ENCODE measurements around the gene DOCK1. TPM values are rescaled to one million over a fixed set of nuclear protein-coding genes. Genes with fewer than 3 reads are reported as not detected.
"Not testable (repeated sequence)": the region's sequence is repeated elsewhere in the genome, so short reads cannot be mapped to it uniquely, and the experiment has no call there.

Gene DOCK1
- total RNA-seq, 1 donor from 2014 or later = 16.8 TPM

DNA sequence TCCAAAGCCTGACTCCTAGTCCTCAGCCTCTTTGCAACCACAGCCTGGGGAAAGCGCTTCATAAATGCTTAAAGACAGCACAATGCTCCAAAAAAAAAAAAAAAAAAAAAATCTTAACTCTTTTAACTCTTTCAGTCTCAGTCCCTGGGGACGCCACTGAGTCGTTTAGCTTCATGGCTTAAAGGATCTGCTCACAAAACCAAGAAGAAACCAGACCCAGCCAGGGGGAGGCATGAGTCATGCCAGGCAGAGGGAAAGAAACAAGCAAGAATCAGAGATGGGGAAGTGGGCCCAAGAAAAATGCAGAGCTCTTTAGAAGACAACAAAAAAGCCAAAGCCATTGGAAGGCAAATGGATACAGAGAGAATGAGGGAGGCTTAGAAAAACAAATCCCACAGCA, 32.5 kb upstream of the DOCK1 start:
- no peak overlapping the region for H3K27ac ChIP-seq (replicated peaks)
- TF ChIP-seq, protein P1, sequence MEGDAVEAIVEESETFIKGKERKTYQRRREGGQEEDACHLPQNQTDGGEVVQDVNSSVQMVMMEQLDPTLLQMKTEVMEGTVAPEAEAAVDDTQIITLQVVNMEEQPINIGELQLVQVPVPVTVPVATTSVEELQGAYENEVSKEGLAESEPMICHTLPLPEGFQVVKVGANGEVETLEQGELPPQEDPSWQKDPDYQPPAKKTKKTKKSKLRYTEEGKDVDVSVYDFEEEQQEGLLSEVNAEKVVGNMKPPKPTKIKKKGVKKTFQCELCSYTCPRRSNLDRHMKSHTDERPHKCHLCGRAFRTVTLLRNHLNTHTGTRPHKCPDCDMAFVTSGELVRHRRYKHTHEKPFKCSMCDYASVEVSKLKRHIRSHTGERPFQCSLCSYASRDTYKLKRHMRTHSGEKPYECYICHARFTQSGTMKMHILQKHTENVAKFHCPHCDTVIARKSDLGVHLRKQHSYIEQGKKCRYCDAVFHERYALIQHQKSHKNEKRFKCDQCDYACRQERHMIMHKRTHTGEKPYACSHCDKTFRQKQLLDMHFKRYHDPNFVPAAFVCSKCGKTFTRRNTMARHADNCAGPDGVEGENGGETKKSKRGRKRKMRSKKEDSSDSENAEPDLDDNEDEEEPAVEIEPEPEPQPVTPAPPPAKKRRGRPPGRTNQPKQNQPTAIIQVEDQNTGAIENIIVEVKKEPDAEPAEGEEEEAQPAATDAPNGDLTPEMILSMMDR (IDR thresholded peaks at IDR 0.05; ENCODE audit: borderline replicate concordance) = no peak
- peaks cover 57% of the 10 kb centered on the region for H3K27me3 ChIP-seq (ENCODE audit: low read depth)
- H3K9me3 ChIP-seq (replicated peaks) = no peaks in the 10 kb centered on the region
- no peaks in the 10 kb centered on the region for H3K4me1 ChIP-seq
- intact Hi-C loops (cut with micrococcal nuclease) = no loop called here
- no peak overlapping the region for H3K4me3 ChIP-seq
- DNase-seq = no peak
- H3K36me3 ChIP-seq = no peaks in the 10 kb centered on the region

DNA sequence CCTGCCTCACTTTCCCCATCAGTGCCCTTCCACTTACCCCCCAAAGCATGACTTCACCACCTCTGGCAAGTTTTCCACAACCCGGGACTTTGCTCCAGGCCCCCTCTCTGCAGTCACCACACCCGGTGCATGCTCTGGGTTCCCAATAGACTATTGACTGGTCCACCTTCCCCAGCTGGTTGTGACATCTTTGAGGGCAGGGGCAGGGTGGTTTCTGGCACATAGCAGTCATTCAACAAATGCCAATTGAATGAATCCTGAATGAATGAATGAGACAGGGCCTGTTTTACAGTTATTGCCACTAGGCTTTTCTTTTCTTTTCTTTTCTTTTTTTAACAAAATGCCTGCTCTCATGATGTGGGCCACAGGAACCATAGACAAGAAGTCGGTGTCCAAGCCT, 28.8 kb upstream of the DOCK1 start:
- DNase-seq = no peak
- no peaks in the 10 kb centered on the region for H3K36me3 ChIP-seq
- TF ChIP-seq, protein P1 (IDR thresholded peaks at IDR 0.05; ENCODE audit: borderline replicate concordance) = no peak
- H3K27me3 ChIP-seq (ENCODE audit: low read depth) = peaks cover 73% of the 10 kb centered on the region
- H3K4me1 ChIP-seq = no peaks in the 10 kb centered on the region
- no peak overlapping the region for H3K27ac ChIP-seq (replicated peaks)
- no peaks in the 10 kb centered on the region for H3K9me3 ChIP-seq (replicated peaks)
- H3K4me3 ChIP-seq = no peak overlapping the region
- intact Hi-C loops (cut with micrococcal nuclease) = no loop called here

DNA sequence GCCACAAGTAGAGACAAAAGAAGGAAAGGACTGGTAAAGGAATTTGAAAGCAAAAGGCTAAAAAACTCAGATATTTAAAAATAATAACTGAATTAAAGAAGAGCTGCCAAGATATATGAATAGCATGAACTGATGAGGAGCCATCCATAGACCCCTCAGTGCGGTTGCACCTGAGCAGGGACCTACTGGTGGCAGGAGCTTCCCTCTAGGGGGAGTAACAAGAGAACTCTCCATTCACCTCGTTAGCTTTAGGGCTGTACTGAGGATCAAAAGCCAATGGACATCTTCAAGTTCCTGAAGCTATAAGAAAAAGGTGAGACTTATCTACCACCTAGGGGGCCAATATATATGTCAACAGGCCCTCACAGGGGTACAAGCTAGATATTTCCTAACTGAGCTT, 27.8 kb upstream of the DOCK1 start:
- Histone ChIP-seq H3K36me3 (no peaks in the 10 kb centered on the region), H3K4me3 (no peak overlapping the region), H3K27me3 (ENCODE audit: low read depth) (peaks cover 80% of the 10 kb centered on the region), H3K27ac (replicated peaks) (no peak overlapping the region), H3K9me3 (replicated peaks) (no peaks in the 10 kb centered on the region), H3K4me1 (no peaks in the 10 kb centered on the region)
- TF ChIP-seq, protein P1 (IDR thresholded peaks at IDR 0.05; ENCODE audit: borderline replicate concordance) = no peak
- intact Hi-C loops (cut with micrococcal nuclease) = no loop called here
- no peak for DNase-seq

DNA sequence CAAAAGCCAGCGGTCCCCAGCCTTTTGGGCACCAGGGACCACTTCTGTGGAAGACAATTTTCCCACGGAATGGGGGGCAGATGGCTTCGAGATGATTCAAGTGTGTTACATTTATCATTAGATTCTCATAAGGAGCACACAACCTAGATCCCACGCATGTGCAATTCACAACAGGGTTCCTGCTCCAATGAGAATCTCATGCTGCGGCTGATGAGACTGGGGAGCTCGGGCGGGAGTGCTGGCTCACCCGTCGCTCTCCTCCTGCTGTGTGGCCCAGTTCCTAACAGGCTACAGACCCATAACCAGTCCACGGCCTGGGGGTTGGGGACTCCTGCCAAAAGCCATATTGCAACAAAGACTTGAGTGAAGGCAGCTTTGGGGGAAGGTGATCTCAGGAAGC, 26.6 kb upstream of the DOCK1 start:
- DNase-seq = no peak
- TF ChIP-seq, protein P1 (IDR thresholded peaks at IDR 0.05; ENCODE audit: borderline replicate concordance) = no peak
- Histone ChIP-seq H3K36me3 (no peaks in the 10 kb centered on the region), H3K4me3 (no peak overlapping the region), H3K27me3 (ENCODE audit: low read depth) (peaks cover 78% of the 10 kb centered on the region), H3K27ac (replicated peaks) (no peak overlapping the region), H3K4me1 (no peaks in the 10 kb centered on the region), H3K9me3 (replicated peaks) (no peaks in the 10 kb centered on the region)
- intact Hi-C loops (cut with micrococcal nuclease) = no loop called here

DNA sequence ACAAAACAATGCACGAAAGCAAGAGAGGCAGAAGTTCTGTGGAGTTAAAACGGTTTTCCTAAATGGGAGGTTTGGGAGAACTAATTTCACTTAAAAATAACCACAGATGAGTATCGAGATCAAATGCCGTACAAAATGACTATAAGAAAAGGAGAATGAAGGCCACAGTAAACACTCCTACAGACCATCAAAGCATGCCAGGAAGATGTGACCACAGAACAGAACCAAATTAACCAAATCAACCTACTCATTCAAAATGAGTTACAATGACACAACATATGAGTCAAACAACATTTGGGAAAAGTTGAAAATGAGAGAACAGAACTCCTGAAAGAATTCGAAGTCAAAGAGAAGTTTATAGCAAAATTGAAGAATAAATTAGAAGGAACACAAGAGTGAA, 24.3 kb upstream of the DOCK1 start:
- intact Hi-C loops (cut with micrococcal nuclease) = no loop called here
- Histone ChIP-seq H3K27ac (replicated peaks) (no peak overlapping the region), H3K9me3 (replicated peaks) (no peaks in the 10 kb centered on the region), H3K4me1 (no peaks in the 10 kb centered on the region), H3K36me3 (no peaks in the 10 kb centered on the region), H3K4me3 (no peak overlapping the region), H3K27me3 (ENCODE audit: low read depth) (peaks cover 57% of the 10 kb centered on the region)
- DNase-seq = no peak
- TF ChIP-seq, protein P1 (IDR thresholded peaks at IDR 0.05; ENCODE audit: borderline replicate concordance) = no peak

DNA sequence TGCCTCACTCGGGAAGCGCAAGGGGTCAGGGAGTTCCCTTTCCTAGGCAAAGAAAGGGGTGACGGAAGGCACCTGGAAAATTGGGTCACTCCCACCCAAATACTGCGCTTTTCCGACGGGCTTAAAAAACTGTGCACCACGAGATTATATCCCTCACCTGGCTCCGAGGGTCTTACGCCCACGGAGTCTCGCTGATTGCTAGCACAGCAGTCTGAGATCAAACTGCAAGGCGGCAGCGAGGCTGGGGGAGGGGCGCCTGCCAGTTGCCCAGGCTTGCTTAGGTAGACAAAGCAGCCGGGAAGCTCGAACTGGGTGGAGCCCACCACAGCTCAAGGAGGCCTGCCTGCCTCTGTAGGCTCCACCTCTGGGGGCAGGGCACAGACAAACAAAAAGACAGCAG, 23.2 kb upstream of the DOCK1 start:
- H3K36me3 ChIP-seq; H3K27ac ChIP-seq (replicated peaks); H3K9me3 ChIP-seq (replicated peaks); H3K4me3 ChIP-seq; DNase-seq; intact Hi-C loops (cut with micrococcal nuclease); H3K4me1 ChIP-seq: not testable (repeated sequence)
- H3K27me3 ChIP-seq (ENCODE audit: low read depth) = peaks cover 47% of the 10 kb centered on the region

DNA sequence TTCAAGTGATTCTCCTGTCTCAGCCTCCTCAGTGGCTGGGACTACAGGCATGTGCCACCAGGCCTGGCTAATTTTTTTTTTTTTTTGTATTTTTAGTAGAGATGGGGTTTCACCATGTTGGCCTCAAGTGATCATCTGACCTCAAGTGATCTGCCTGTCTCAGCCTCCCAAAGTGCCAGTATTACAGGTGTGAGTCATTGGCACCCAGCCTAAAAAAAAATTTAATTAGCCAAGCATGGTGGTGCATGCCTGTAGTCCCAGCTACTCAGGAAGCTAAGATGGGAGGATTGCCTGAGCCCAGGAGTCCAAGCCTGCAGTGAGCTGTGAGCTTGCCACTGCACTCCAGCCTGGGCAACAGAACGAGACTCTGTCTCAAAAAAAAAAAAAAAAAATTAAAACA, 16.8 kb upstream of the DOCK1 start:
- H3K36me3 ChIP-seq; H3K4me1 ChIP-seq; H3K27ac ChIP-seq (replicated peaks); H3K27me3 ChIP-seq (ENCODE audit: low read depth); H3K4me3 ChIP-seq; H3K9me3 ChIP-seq (replicated peaks); DNase-seq; intact Hi-C loops (cut with micrococcal nuclease): not testable (repeated sequence)

Measured in left ventricle myocardium inferior (tissue), 1 donor.